GM12865 (cell line): Measurements from ENCODE around the gene KRTAP9-7.
"Not testable (repeated sequence)": the region's sequence is repeated elsewhere in the genome, so short reads cannot be mapped to it uniquely, and the experiment has no call there.

ENCODE experiments used
- DNase-seq: peaks from one replicate; pipeline ENCODE4 v3.0.0; 2010; ENCODE audit warnings: low read depth
- H3K4me3 ChIP-seq: 2 replicates; pipeline ENCODE4 v1.5.1; 2011; ENCODE audit warnings: mild to moderate bottlenecking, low read depth, low read length, control low read depth
- CTCF ChIP-seq: IDR thresholded peaks from 2 replicates; pipeline ENCODE4 v1.5.1; 2011; ENCODE audit warnings: low read length, control low read depth, low read depth, inconsistent platforms; ENCODE audit not compliant: insufficient read depth; ENCODE audit errors: missing control alignments

The KRTAP9-7 gene

GRCh38 chr17:41251261-41251660 is 24.2 kb upstream of the KRTAP9-7 start:
- no peak for DNase-seq
- no peak for TF ChIP-seq CTCF
- no peak overlapping the region for H3K4me3 ChIP-seq

- DNase-seq = no peak
- no peak overlapping the region for H3K4me3 ChIP-seq
- TF ChIP-seq CTCF = no peak
Measured at GRCh38 chr17:41254861-41255260, 20.6 kb upstream of the KRTAP9-7 start.

GRCh38 chr17:41255381-41256290 is 19.9 kb upstream of the KRTAP9-7 start, which contains the start of gene KRTAP9-9:
Gene KRTAP9-9 (plus strand): TSS chr17:41255384.
- not testable (repeated sequence) for H3K4me3 ChIP-seq, DNase-seq

- TF ChIP-seq CTCF = no peak
- H3K4me3 ChIP-seq = no peak overlapping the region
- DNase-seq = no peak
Measured at GRCh38 chr17:41256291-41256685, 19.2 kb upstream of the KRTAP9-7 start.

- DNase-seq = no peak
- TF ChIP-seq CTCF = no peak
- no peak overlapping the region for H3K4me3 ChIP-seq
Measured at GRCh38 chr17:41258406-41258805, 17.1 kb upstream of the KRTAP9-7 start.

GRCh38 chr17:41263212-41263611 is 12.3 kb upstream of the KRTAP9-7 start:
- TF ChIP-seq CTCF = no peak
- H3K4me3 ChIP-seq = no peak overlapping the region

GRCh38 chr17:41264599-41264998 is 10.9 kb upstream of the KRTAP9-7 start:
- no peak for TF ChIP-seq CTCF
- H3K4me3 ChIP-seq = no peak overlapping the region
- no peak for DNase-seq

More at GRCh38 chr17:41263212-41263611, 12.3 kb upstream of the KRTAP9-7 start:
- no peak for DNase-seq
